Stomach (tissue), 9 donors: ENCODE data around the gene SEMA3F. TPM values are rescaled to one million over a fixed set of nuclear protein-coding genes. Genes with fewer than 3 reads are reported as not detected.

Source experiments
- DNase-seq, 2 donors: peaks; one replicate each; pipeline versions ENCODE4 v3.0.0 to v3.0.0-alpha.2; 2013 to 2019
- H3K27ac ChIP-seq, 5 donors: fragments of 200-600 bp in 4 of 5; sonication (generic) in 4 of 5; one replicate each; pipeline ENCODE4 v1.5.1; 2013 to 2019; ENCODE audit warnings: mild to moderate bottlenecking in 1 of 5, moderate library complexity in 1 of 5
- H3K27me3 ChIP-seq, 3 donors: fragments of 200-600 bp; sonication (generic); one replicate each; pipeline ENCODE4 v1.5.1; 2017 to 2019; ENCODE audit warnings: mixed run types in 1 of 3
- H3K36me3 ChIP-seq, 4 donors: fragments of 200-600 bp; sonication (generic); 1 replicate in 3 of 4; 2 replicates in 1 of 4; pipeline ENCODE4 v1.5.1; 2016 to 2019
- H3K4me1 ChIP-seq, 4 donors: fragments of 200-600 bp; sonication (generic); one replicate each; pipeline ENCODE4 v1.5.1; 2016 to 2019
- H3K4me3 ChIP-seq, 4 donors: fragments of 200-600 bp; sonication (generic) in 3 of 4; one replicate each; pipeline ENCODE4 v1.5.1; 2016 to 2019; ENCODE audit warnings: mild to moderate bottlenecking in 1 of 4
- H3K9me3 ChIP-seq, 4 donors: fragments of 200-600 bp; sonication (generic); one replicate each; pipeline ENCODE4 v1.5.1; 2016 to 2019
- CTCF ChIP-seq, 7 experiments: fragments of 450-650 bp in 4 of 7; fragments of 200-600 bp in 3 of 7; sonication (generic) in 3 of 7; IDR thresholded peaks; one replicate each; pipeline ENCODE4 v1.5.1; 2016 to 2019; ENCODE audit warnings: antibody characterized with exemption in 7 of 7, control low read depth in 2 of 7, mild to moderate bottlenecking in 1 of 7
- EP300 ChIP-seq: sonication (generic); formaldehyde crosslinking; IDR thresholded peaks from one replicate; pipeline ENCODE4 v1.6.1; 2017; ENCODE audit warnings: antibody characterized with exemption
- POLR2A ChIP-seq, 4 donors: fragments of 450-650 bp; IDR thresholded peaks; one replicate each; pipeline ENCODE4 v1.6.1; 2016; ENCODE audit warnings: antibody characterized with exemption in 4 of 4, control low read depth in 2 of 4, mild to moderate bottlenecking in 1 of 4, moderate library complexity in 1 of 4
- POLR2AphosphoS5 ChIP-seq, 3 donors: sonication (generic); formaldehyde crosslinking; IDR thresholded peaks; one replicate each; pipeline ENCODE4 v1.6.1; 2016; ENCODE audit warnings: antibody characterized with exemption in 3 of 3
- WGBS, 5 donors: extraction: QIAGEN DNeasy Blood & Tissue Kit in 3 of 5; methylation state at CpG; one replicate each; pipeline versions ENCODE4 v1.1.5 to v1.1.7; 2013 to 2018; 5-methylcytosine and 5-hydroxymethylcytosine counted together
- intact Hi-C: fragments of 100-400 bp; cut with DNase I; formaldehyde crosslinking; loops from one replicate; pipeline ENCODE4 v1.15.1; 2023; ENCODE audit warnings: low total_unique reads
- polyA plus RNA-seq, 3 donors: library from polyadenylated mRNA; stranded (reverse); fragments of 200-250 nt; gene quantifications; one replicate each; pipeline ENCODE4 v1.2.3, GENCODE V29; 2013
- total RNA-seq, 5 donors: library from RNA; depleted of rRNA; stranded (reverse); fragments of >200 nt; gene quantifications; one replicate each; pipeline versions ENCODE4 v1.1.0 to v1.2.3, GENCODE V29; 2014 to 2016
- donor health status: healthy with polysubstance abuse.
- donor health status: Bipolar disorder and iron deficiency.
- donor health status: healthy.

Gene SEMA3F
- total and polyA plus RNA-seq, 8 donors = 8.9 to 34.5 (median 22.9) TPM

DNA sequence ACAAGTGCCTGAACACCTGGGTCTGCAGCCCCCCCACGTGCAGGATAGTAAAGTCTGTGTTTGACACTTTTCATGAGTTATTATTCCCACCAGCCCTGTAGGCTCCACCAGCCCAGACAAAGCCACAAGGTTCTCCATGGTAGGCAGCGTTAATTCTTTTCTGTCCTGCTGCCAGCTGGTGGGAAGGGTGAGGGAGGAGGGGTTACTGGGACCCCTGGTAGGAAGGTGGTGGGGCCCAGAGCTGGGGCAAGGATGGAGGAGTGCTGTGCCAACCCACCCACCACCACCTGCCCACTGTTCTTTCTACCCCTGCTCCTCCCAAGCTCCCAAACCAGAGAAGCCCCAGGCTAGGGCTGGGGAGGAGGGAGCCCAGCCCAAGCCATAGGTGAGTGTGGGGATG, 20.8 kb upstream of the SEMA3F start:
- no peak overlapping the region for H3K27ac ChIP-seq
- H3K36me3 ChIP-seq = no peaks in the 10 kb centered on the region
- no peak overlapping the region for H3K4me3 ChIP-seq
- H3K9me3 ChIP-seq = no peaks in the 10 kb centered on the region
- 34 to 71% (median 51%) methylated on average over 2 of the region's 2 CpGs for WGBS, 5 donors
- no peak for DNase-seq
- H3K4me1 ChIP-seq = peaks cover 6 to 13% (median 11%) of the 10 kb centered on the region in 4 donors
- TF ChIP-seq POLR2AphosphoS5 (IDR thresholded peaks at IDR 0.05) (no peak), EP300 (no peak), POLR2A (IDR thresholded peaks at IDR 0.05) (no peak), CTCF (IDR thresholded peaks at IDR 0.05) (no peak)
- intact Hi-C loops = no loop called here
- no peaks in the 10 kb centered on the region for H3K27me3 ChIP-seq

GRCh38 chr3:50135964-50136363, 19.2 kb upstream of the SEMA3F start:
- Histone ChIP-seq H3K4me3 (no peak overlapping the region), H3K4me1 (peaks cover 6 to 15% (median 11%) of the 10 kb centered on the region in 4 donors), H3K9me3 (no peaks in the 10 kb centered on the region), H3K27ac (no peak overlapping the region), H3K36me3 (no peaks in the 10 kb centered on the region), H3K27me3 (no peaks in the 10 kb centered on the region)
- no peak for DNase-seq
- intact Hi-C loops = no loop called here
- TF ChIP-seq CTCF (IDR thresholded peaks at IDR 0.05) (no peak), EP300 (no peak), POLR2AphosphoS5 (IDR thresholded peaks at IDR 0.05) (no peak), POLR2A (IDR thresholded peaks at IDR 0.05) (no peak)
- WGBS, 5 donors = 89 to 96% (median 94%) methylated on average over 5 of the region's 5 CpGs

DNA sequence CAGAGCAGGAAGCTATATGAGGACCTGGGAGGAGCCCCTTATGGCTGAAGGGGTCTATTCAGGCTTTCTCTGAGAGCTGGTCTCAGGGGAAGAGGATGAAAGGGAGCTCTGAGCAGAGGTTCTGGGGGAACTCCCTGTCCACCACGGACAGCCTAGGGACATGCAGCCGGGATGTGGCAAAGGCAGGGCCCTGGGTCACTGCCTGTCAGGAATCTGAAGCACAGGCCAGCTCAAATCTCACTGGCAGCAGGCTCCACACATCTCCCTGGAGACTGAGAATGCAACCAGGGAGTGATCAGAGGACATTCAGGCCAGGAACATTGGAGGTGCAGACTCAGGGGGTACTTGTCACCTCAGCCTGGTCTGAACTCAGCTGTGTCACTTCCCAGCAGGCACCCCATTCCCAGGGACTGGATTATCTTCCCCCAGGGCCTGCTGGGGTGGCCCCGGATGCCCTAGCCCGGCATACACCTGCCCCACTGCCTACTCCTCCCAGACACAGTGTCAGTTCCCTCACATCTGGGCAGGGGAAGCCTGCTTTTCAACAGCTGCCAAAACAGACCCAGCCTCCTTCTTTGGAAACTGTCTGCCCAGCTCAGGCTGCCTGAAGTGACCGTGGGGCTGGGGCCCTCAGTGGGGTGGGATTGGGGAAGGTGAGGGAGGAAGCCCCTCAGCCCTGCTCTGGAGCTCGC, 18.3 kb upstream of the SEMA3F start:
- Histone ChIP-seq H3K36me3 (no peaks in the 10 kb centered on the region), H3K27ac (no peak overlapping the region), H3K4me3 (no peak overlapping the region), H3K27me3 (no peaks in the 10 kb centered on the region), H3K9me3 (no peaks in the 10 kb centered on the region), H3K4me1 (peaks cover 6 to 15% (median 11%) of the 10 kb centered on the region in 4 donors)
- intact Hi-C loops = no loop called here
- WGBS, 5 donors = 65 to 73% (median 71%) methylated on average over 4 to 6 of the region's 6 CpGs
- DNase-seq = no peak
- TF ChIP-seq POLR2AphosphoS5 (IDR thresholded peaks at IDR 0.05) (no peak), POLR2A (IDR thresholded peaks at IDR 0.05) (no peak), CTCF (IDR thresholded peaks at IDR 0.05) (no peak), EP300 (no peak)

- intact Hi-C loops = no loop called here
- Histone ChIP-seq H3K4me1 (peaks cover 6 to 15% (median 11%) of the 10 kb centered on the region in 4 donors), H3K36me3 (no peaks in the 10 kb centered on the region), H3K27me3 (no peaks in the 10 kb centered on the region), H3K27ac (no peak overlapping the region), H3K9me3 (no peaks in the 10 kb centered on the region), H3K4me3 (no peak overlapping the region)
- no peak for DNase-seq
- TF ChIP-seq POLR2AphosphoS5 (IDR thresholded peaks at IDR 0.05) (no peak), CTCF (IDR thresholded peaks at IDR 0.05) (no peak), POLR2A (IDR thresholded peaks at IDR 0.05) (no peak), EP300 (no peak)
- 87 to 96% (median 89%) methylated on average over 6 of the region's 6 CpGs for WGBS, 5 donors
Observed at GRCh38 chr3:50137531-50137930, 17.6 kb upstream of the SEMA3F start.
